Posterior cingulate gyrus (tissue), 11 donors: Measurements from ENCODE around the gene GYG2.
"Not testable (repeated sequence)": the region's sequence is repeated elsewhere in the genome, so short reads cannot be mapped to it uniquely, and the experiment has no call there.

Experiments
- DNase-seq, 10 donors: peaks; one replicate each; pipeline versions ENCODE4 v3.0.0 to v3.0.0-alpha.2; 2020 to 2021; ENCODE audit warnings: mixed read lengths in 3 of 10
- intact Hi-C: fragments of 100-400 bp; cut with DNase I; formaldehyde crosslinking; loops from one replicate; pipeline ENCODE4 v1.15.1; 2023

GYG2 gene

DNA sequence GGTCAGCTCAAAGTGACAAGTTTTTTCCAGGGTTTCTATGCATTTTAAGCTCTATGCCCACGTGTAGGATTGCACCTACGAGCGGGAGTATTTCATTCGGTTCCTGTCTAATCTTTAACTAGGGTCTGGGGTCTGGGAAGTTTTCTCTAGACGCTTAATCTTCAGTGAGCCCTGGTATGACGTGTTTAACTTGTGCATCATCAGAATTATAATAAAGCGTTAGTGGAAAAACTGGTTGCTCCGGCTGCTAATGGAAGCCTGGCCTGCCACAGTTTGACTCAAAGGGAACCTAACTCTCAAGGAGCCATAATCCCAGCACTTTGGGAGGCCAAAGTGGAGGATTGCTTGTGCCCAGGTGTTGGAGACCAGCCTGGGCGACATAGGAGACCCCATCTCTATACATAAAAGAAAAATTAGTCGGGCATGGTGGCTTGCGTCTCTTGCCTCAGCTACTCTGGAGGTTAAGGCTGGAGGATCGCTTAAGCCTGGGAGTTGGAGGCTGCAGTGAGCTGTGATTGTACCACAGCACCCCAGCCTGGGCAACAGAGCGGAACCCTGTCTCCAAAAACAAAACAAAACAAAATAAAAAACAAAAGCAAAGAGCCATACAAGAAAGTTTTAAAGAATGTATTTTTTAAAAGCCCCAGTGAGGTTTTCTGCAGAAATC, 70.2 kb downstream of the GYG2 start:
- no peak for DNase-seq
- intact Hi-C loops: no loop called here

DNA sequence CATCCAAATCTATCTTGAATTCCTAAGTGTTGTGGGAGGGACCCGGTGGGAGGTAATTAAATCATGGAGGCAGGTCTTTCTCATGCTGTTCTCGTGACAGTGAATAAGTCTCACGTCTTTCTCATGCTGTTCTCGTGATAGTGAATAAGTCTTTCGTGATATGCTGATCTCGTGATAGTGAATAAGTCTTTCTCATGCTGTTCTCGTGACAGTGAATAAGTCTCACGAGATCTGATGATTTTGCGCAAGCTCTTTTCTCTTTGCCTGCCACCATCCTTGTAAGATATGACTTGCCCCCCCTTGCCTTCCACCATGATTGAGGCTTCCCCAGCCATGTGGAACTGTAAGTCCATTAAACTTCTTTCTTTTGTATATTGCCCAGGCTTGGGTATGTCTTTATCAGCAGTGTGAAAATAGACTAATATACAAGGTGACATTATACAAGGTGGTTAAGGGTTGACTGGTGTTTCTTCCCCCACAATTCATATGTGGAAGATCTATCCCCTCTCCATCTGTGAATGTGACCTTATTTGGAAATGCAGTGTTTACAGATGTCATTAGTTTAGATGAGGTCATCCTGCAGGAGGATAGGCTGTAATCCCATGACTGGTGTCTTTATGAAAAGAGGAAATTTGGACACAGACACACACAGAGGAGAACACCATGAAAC, 72.8 kb downstream of the GYG2 start:
- intact Hi-C loops: no loop called here
- no peak for DNase-seq

DNA sequence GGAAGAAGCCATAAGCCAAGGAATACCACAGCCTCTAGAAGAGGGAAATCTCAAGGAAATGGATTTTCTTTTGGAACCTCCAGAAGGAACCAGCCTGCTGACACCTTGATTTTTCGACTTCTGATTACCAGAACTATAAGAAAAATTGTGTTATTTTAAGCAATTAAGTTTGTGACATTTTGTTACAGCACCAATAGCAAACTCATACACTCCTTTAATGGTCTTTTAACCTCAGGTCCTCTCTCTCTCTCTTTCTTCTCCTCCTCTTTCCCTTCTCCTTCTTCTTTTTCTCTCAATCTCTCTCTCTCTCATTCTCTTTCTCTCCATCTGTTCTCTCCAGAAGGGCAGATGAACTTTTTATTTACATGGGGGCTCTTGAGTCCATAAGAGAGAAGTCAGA, 74.1 kb downstream of the GYG2 start:
- no peak for DNase-seq
- intact Hi-C loops: no loop called here

DNA sequence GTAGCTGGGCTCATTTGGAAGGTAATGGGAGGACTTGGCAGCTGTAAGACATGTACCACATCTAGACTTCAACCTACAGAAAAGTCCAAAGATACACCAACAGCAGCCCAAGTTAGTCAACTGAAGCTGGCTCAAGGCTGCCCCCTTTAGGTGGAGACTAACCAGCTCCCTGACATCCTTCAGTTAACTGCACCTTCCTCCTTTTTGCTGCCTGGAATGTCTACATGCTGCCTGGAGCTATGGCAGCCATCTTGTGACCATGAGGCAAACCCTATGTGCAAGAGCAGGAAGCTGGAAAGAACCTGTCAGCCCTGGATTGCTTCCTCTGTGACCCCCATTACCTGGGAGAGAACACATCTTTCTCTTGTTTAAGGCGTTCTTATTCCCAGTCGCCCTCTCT, 74.6 kb downstream of the GYG2 start:
- no peak for DNase-seq
- intact Hi-C loops: no loop called here

DNA sequence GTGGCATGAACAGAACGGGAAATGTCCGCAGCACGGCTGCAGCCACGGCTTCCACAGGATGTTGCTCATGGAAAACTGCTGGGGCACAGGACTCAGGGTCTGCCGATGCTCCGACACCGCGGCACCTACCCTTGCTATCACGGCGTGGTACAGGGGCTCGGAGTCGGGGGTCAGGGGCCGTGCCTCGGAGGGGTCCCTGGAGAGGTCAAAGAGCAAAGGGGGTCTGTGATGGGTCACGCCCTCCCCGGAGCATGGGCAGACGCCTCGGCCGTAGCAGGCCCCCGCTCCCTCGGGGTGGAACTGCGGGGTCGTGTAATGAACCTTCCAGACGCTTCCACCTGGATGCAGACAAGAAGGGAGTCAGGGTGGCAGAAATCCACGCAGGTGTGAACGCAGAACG, 78.6 kb downstream of the GYG2 start:
- no peak for DNase-seq
- intact Hi-C loops: no loop called here

DNA sequence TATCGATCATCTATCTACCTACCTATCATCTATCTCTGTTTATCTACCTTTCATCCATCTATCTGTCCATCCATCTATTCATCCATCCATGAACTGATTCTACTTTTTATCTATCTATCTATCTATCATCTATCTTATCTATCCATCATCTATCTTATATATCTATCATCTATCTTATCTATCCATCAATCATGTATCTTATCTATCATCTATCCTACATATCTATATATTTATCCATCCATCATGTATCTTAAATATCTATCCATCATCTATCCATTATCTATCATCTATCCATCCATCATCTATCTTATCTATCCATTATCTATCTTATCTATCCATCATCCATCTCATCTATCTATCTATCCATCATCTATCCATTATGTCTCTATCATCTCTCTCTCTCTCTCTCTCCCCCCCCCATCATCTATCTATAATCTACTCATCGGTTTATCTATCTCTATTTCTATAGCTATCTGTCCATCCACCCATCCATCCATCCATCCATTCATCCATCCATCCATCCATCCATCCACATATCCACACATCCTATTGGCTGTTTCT, 79.5 kb downstream of the GYG2 start:
- intact Hi-C loops: no loop called here
- DNase-seq: no peak

DNA sequence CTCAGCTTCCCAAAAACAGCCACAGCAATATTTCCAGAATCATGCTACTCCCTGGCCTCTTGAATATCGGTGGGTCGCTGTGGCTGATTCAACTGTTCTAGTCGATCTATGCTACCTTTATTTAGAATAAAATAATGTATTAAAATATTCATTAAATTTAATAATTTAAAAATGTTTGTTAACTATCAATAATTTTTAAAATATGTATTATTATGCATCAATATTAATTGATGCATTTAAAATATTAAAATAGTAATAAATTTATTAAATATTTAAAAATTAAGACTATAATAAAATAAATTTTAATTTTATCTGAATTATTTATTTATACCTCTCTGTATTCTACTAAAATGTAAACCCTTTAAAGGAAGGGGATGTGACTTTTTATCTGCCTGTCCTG, 81.4 kb downstream of the GYG2 start:
- no peak for DNase-seq
- intact Hi-C loops: no loop called here

DNA sequence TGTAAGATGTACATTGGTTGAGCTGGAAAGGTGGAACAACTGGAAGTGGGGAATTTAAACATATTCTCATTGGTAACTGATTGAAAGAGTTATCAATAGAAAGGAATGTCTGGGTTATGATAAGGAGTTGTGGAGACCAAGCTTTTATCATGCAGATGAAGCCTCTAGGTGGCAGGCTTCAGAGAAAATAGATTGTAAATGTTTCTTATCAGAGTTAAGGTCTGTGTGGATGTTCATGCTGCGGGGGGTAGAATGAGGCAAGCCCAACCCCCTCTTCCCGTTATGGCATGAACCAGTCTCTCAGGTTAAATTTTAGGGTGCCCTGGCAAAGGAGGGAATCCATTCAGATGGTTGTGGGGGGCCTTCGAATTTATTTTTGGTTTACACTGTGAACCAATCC, 84.4 kb downstream of the GYG2 start:
- DNase-seq: no peak
- intact Hi-C loops: no loop called here

DNA sequence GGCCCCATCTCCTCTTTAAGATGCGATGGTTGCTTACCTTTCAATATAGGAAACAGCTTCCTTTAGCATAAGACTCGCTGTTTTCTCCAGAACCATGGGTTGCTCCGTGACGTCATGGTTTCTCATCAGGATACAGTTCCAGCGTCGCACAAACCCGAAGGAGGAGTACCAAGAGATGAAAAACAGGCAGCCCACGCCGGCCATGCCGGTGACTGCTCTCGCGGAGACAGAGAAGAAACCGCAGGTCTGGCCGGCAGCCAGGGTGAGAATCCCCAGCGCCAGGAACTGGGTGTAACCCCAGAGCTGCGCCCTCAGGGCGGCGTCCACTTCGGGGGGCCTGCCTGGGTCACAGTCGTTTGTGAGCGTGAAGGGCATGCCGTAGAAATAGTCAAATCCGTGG, 89.0 kb downstream of the GYG2 start:
- peak in 1 of 10 donors; percentile 74 for DNase-seq
- intact Hi-C loops: no loop called here

DNA sequence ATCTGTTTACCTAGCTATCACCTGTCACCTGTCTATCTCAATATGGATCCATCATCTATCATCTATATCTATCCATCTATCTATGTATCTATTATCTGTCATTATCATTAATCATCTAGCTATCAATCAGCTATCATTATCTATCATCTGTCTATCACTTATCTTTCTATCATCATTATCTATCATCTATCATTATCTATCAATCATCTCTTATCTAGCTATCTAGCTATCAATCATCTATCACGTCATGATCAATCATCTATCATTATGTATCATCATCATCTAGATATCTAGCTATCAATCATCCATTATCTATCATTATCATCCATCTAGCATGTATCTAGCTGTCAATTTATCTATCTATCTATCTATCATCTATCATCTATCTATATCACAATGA, 92.5 kb downstream of the GYG2 start:
- intact Hi-C loops: no loop called here
- no peak for DNase-seq

DNA sequence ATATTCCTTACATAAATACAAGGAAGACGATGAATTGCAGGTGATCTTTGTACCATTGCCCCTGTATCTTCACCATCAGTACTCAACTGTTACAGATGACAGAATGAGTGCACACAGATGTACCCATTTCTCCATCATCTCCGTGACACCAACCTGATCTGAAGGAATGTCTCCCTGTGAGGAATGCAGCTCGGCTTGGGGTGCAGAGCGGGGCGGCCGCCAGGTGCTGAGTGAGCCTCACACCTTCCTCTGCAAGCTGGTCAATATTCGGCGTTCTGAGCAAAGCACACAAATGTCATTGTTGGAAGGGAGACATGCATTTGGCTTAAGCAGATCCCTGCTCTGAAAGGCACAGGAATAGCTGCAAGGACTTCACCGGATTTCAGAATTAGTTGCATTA, 93.0 kb downstream of the GYG2 start:
- intact Hi-C loops: no loop called here
- no peak for DNase-seq

DNA sequence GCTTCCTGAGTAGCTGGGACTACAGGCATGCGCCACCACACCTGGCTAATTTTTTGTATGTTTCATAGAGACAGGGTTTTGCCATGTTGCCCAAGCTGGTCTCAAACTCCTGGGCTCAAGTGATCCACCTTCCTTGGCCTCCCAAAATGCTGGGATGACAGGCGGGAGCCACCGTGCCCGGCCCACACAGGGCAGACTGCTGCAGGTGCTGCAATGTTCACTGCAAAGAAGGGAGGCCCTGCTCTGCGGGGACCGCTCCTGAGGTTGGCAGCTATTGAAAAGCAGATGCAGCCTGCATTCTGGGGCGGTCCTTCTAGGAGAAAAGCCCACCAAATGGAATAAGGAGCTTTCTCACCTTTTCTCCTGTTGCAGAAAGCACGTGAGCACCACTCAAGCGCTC, 95.4 kb downstream of the GYG2 start:
- DNase-seq: no peak
- intact Hi-C loops: no loop called here

DNA sequence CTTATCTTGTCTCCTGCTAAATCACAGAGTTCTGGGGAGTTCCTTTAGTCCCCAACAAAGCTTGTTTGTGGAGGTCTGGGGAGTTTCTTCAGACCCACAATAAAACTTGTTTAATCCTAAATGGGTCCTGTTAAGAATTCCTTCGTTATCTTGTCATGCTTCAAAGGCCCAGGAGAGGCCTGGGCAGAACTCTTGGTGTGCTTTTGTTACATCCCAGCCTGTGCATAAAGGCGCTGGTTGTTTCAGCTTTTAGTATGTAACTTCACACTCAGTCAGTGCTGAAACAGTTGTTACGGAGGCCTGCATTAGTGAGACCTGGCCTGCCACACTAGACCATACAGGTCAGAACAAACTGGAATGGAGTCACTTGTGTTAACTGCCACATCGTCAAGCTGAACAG, 97.5 kb downstream of the GYG2 start:
- intact Hi-C loops: not testable (repeated sequence)
- DNase-seq: peak in 1 of 10 donors; percentile 67

DNA sequence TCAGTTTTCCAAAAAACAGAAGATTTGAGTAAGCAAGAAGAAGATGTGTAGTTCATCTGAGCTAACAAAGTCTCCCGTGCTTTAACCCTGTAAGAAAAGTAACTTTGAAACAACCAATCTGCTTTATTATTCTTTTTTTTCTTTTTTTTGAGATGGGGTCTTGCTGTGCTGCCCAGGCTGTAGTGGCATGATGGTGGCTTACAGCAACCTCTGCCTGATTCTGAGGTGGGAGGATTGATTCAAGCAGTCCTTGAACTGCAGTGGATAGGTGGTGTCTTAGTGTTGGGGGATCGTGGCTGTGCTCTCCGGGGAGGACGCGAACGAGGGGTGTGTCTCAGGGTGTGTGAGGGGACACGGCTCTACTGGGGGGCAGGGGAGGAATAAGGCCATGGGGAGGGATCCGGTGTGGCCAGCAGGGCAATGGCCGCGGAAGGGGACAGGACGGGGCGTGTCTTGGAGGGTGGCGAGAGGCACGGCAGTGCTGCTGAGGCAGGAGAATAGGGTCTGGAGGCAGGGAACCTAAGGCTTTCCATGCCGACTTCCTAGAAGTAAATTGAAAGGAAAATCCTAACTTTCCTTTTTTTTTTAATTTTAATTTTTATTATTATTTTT, 98.0 kb downstream of the GYG2 start:
- DNase-seq: peak in 1 of 10 donors; percentile 72
- intact Hi-C loops: no loop called here

DNA sequence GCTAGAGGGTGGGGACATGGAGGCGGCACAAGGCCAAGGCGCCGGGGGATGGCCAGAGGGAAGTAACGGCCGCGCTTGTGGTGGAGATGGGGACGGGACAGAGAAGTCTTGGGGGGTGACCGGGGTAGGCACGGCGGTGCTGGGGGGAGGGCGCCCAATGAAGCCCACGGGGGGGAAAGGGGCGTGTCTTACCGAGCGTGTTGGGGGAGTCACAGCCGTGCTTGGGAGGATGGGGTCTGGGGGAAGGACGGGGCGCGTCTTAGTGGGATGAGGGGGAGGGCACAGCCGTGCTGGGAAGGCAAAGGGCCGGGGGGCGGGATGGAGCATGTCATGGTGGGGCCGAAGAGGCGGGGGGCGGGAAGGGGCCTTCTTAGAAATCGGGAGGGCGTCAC, 99.5 kb downstream of the GYG2 start:
- peak in 8 of 10 donors; percentile 8 to 85 (median 28) for DNase-seq
- intact Hi-C loops: no loop called here

DNA sequence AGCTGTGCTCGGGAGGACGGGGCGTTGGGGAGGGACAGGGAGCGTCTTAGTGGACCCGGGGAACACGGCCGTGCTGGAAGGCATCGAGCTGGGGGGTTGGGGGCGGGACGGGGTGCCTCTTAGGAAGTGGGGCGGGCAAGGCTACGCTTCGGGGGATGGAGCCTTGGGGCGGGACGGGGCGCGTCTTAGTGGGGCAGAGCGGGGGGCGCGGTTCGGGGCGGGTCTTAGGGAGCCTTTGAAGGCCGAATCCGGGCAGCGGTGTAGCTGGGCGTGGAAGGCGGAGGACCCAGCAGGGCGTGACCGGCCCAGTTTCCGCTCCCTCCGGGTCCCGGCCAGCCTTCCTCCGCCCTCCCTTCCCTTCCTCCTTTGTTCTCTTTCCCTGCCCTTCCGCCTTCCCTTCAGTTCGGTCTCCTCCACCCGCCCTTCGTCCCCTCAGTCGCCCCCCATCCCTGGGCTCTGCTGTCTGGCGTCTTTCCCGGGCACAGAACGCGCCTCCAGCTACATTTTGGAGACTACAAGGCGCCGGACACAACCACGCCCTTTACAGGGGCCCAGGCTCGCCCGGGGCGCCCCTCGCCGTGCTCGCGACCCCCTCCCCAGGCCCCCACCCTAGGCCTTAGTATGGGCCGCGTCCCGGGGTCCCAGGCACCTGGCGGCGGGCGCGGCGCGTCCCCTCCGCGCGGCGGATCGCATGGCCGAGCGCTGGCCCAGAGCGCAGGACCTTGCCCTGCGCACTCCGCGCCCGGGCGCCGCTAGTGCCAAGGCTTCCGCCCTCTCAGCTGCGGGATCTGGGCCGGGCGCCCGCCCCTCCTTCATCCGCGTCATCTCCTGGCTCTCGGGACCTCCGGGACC, 100.1 kb downstream of the GYG2 start, which contains the start of gene ARSD:
Gene ARSD (minus strand): TSS at position 757 of the 852 bp plus-strand sequence. CDS start 64 bp downstream, at position 693.
- intact Hi-C loops: no loop called here
- DNase-seq: peak; percentile 42 to 92 (median 56)

DNA sequence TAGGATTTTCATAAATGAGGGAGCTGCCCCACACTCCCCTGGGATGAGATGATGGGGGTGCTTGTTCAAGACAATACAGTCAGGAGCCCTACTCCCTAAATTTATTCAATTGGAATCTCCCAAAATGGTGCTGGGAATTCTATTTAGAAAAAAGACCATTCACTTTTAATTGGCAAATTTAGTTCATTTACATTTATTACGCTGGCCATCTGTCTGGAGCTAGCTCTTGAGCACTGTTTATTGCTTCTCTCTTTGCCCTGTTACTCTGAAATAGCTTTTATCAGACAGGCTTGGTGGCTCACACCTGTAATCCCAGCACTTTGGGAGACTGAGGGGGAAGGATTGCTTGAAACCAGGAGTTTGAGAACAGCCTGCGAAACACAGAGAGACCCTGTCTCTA, 102.4 kb downstream of the GYG2 start:
- intact Hi-C loops: no loop called here

DNA sequence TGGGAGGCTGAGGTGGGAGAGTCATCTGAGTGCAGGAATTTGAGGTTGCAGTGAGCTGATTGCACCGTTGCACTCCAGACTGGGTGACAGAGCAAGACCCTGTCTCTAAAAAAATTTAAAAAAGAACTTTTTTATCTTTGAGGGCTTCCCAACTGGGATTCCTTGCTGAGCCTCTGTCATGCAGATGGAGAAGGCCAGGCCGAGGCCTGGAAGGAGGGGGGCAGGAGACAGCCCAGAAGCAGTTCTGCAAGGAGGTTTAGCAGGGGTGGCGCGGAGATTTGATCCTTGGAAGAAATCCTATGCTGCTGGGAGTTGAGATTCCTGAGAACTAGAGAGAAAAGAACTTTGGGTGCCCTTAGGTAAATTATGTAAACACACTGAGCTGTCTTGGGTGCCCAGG, 102.9 kb downstream of the GYG2 start:
- intact Hi-C loops: no loop called here
- DNase-seq: peak in 1 of 10 donors; percentile 22

More for the DNA sequence above, 102.4 kb downstream of the GYG2 start:
- no peak for DNase-seq
